GM12873 (cell line): ENCODE measurements around the gene VKORC1.

Experiments used
- CTCF ChIP-seq: IDR thresholded peaks from 2 replicates; pipeline ENCODE4 v1.5.1; 2012; ENCODE audit warnings: low read depth, mild to moderate bottlenecking, moderate library complexity, low read length, control low read depth; ENCODE audit not compliant: insufficient read depth; ENCODE audit errors: missing control alignments

The VKORC1 gene

GRCh38 chr16:31050280-31051030 is 44.1 kb downstream of the VKORC1 start:
- TF ChIP-seq CTCF: no peak

GRCh38 chr16:31043898-31044481 is 50.6 kb downstream of the VKORC1 start:
- TF ChIP-seq CTCF: no peak

- no peak for TF ChIP-seq CTCF
Measured at GRCh38 chr16:31043352-31043751, 51.2 kb downstream of the VKORC1 start.

GRCh38 chr16:31042866-31043265 is 51.7 kb downstream of the VKORC1 start:
- no peak for TF ChIP-seq CTCF
